ENCODE results near the gene VWA5B1. TPM values are rescaled to one million over a fixed set of nuclear protein-coding genes. Genes with fewer than 3 reads are reported as not detected.

VWA5B1 gene
- total and polyA plus RNA-seq, 2 of the 8 experiments (the other 6 are each of a cell fraction or from before 2014, with no cell fraction given) = 0.54 to 2.3 TPM

GRCh38 chr1:20361401-20361800 lies 70.7 kb downstream of the VWA5B1 start:
- no peak overlapping the region for H2BK120ac ChIP-seq (replicated peaks; ENCODE audit: low read depth, low read length)
- H3K4me2 ChIP-seq (ENCODE audit: insufficient read depth in 1 of 2, low read depth in 2 of 2, low read length in 2 of 2) = no peak overlapping the region
- no peak overlapping the region for H4K91ac ChIP-seq (replicated peaks; ENCODE audit: insufficient read length, low read length)
- no peaks in the 10 kb centered on the region for H3K36me3 ChIP-seq (ENCODE audit: control insufficient read depth in 2 of 4, insufficient read depth in 4 of 4, low read length in 3 of 4)
- H2BK20ac ChIP-seq (ENCODE audit: low read length) = no peak overlapping the region
- H3K56ac ChIP-seq (replicated peaks; ENCODE audit: insufficient read length, low read depth, low read length) = no peak overlapping the region
- no peak for DNase-seq (ENCODE audit: low read depth in 1 of 2, low spot score in 2 of 2)
- no peak overlapping the region for H2AFZ ChIP-seq (ENCODE audit: low read length)
- no peak overlapping the region for H3K18ac ChIP-seq (ENCODE audit: extremely low read depth, low read length)
- 74% methylated on average over 7 of the region's 7 CpGs; no CpG with 5 or more reads in 1 of the 2 experiments for WGBS, 2 experiments (ENCODE audit: extremely low coverage in 1 of 2, insufficient coverage in 1 of 2, insufficient read length in 1 of 2, insufficient replicate concordance in 2 of 2, low coverage in 1 of 2, low lambda C conversion rate in 2 of 2, missing lambda C conversion rate in 1 of 2)
- no peaks in the 10 kb centered on the region for H3K9me3 ChIP-seq (ENCODE audit: insufficient read depth in 2 of 2, low read depth in 1 of 2, low read length in 1 of 2)
- peaks cover 13 to 42% (median 24%) of the 10 kb centered on the region in 4 experiments for H3K27me3 ChIP-seq (replicated peaks in 1 of 4; ENCODE audit: control insufficient read depth in 3 of 4, extremely low read depth in 1 of 4, insufficient read depth in 3 of 4, low read length in 3 of 4)
- no peaks in the 10 kb centered on the region for H3K79me2 ChIP-seq (ENCODE audit: control insufficient read depth in 1 of 2, insufficient read depth in 2 of 2, low read length in 2 of 2)
- no peaks in the 10 kb centered on the region for H3K79me1 ChIP-seq (ENCODE audit: low read depth, low read length)
- H4K20me1 ChIP-seq (replicated peaks in 1 of 2; ENCODE audit: control insufficient read depth in 1 of 2, insufficient read depth in 2 of 2, low read length in 2 of 2) = no peaks in the 10 kb centered on the region
- H2BK15ac ChIP-seq (ENCODE audit: low read length) = no peak overlapping the region
- no peak overlapping the region for H3K27ac ChIP-seq (ENCODE audit: low read depth, low read length)
- H3K4me1 ChIP-seq (replicated peaks in 1 of 4; ENCODE audit: control insufficient read depth in 3 of 4, insufficient read depth in 4 of 4, low read length in 3 of 4) = peaks cover 0 to 9% (median 4%) of the 10 kb centered on the region in 4 experiments; a peak in 4 of 7 replicates
- ChIA-PET POLR2A (ENCODE audit: partially characterized antibody) (interaction anchor here (0.7 to 1.3 kb wide), 3 partner anchors 11 to 123 kb away, joined by 3 to 5 read pairs (median 3); no protein-coding TSS in a partner anchor), CTCF (ENCODE audit: partially characterized antibody) (interaction anchor here (0.6 to 6.0 kb wide), 50 partner anchors 9 to 1383 kb away, joined by 3 to 89 read pairs (median 4); no protein-coding TSS in a partner anchor)
- no peak overlapping the region for H3K14ac ChIP-seq (ENCODE audit: insufficient read length)
- no peak overlapping the region for H2BK12ac ChIP-seq (ENCODE audit: low read depth, low read length)
- H4K8ac ChIP-seq (ENCODE audit: extremely low read depth, insufficient read depth, low read length) = peak overlapping the region; percentile 88; the same call in 1 of the 2 replicates
- peaks cover 3% of the 10 kb centered on the region; the same call in 1 of the 2 replicates for H3K23me2 ChIP-seq (ENCODE audit: low read depth, low read length)
- no peak overlapping the region for H2BK5ac ChIP-seq (ENCODE audit: low read depth, low read length)
- no peak overlapping the region for H4K5ac ChIP-seq (ENCODE audit: insufficient read length, low read depth, low read length)
- no peak overlapping the region for H3K23ac ChIP-seq (ENCODE audit: insufficient read length)
- no peak overlapping the region for H3K4ac ChIP-seq (replicated peaks; ENCODE audit: insufficient read length, low read depth, low read length)
- no peak overlapping the region for H2AK5ac ChIP-seq (ENCODE audit: low read depth, low read length)
- FAIRE-seq = no peak
- H3K9ac ChIP-seq (replicated peaks in 1 of 4; ENCODE audit: extremely low read depth in 1 of 4, low read depth in 3 of 4, low read length in 3 of 4) = no peak overlapping the region
- no peak overlapping the region for H3K4me3 ChIP-seq (ENCODE audit: extremely low read depth in 1 of 4, insufficient read depth in 2 of 4, low read depth in 3 of 4, low read length in 4 of 4)
- TF ChIP-seq CBX8 (IDR thresholded peaks at IDR 0.05; ENCODE audit: borderline replicate concordance, low read depth, low read length) (no peak), SP2 (IDR thresholded peaks at IDR 0.05; ENCODE audit: low read length) (no peak), SP4 (IDR thresholded peaks at IDR 0.05; ENCODE audit: low read length) (no peak), GTF2F1 (IDR thresholded peaks at IDR 0.05; ENCODE audit: borderline replicate concordance, low read depth, low read length) (no peak), RFX5 (IDR thresholded peaks at IDR 0.05; ENCODE audit: borderline replicate concordance, low read depth, low read length) (no peak), JUND (IDR thresholded peaks at IDR 0.05; ENCODE audit: low read length) (no peak), CTBP2 (IDR thresholded peaks at IDR 0.05; ENCODE audit: borderline replicate concordance, insufficient read depth, insufficient read length, low read length) (no peak), ATF3 (IDR thresholded peaks at IDR 0.05; ENCODE audit: insufficient read depth, low read depth, low read length) (no peak), RBBP5 (IDR thresholded peaks at IDR 0.05; ENCODE audit: borderline replicate concordance, low read depth, low read length) (no peak), NANOG (IDR thresholded peaks at IDR 0.05; ENCODE audit: insufficient read depth, low read depth, low read length, poor library complexity, severe bottlenecking) (no peak), USF2 (IDR thresholded peaks at IDR 0.05; ENCODE audit: low read length) (no peak)

Data from H1 (cell line).